ENCODE results near the gene WAC.

DNA sequence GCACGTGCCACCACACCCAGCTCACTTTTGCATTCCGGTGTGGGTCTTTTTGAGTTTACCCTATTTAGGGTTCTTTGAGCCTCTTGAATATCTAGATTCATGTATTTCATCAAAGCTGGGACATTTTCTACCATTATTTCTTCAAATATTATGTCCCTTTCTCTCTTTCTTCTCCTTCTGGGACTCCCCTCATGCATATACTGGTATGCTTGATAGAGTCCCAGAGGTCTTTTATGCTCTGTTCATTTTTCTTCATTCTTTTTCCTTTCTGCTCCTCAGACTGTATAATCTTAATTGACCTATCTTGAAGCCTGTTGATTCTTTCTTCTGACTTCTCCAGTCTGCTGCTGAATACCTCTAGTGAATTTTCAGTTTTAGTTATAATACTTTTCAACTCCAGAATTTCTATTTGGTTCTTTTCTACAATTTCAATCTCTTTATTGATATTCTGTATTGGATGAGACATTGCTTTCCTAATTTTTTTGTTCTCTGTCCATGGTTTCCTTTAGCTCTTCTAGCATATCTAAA lies 9.1 kb upstream of the WAC start:
- TF ChIP-seq POLR2A (IDR thresholded peaks at IDR 0.05; ENCODE audit: extremely low read depth, insufficient read length) (no peak), CTCF (IDR thresholded peaks at IDR 0.05; ENCODE audit: low read depth, low read length) (no peak)
- TF ChIP-seq, protein P1, sequence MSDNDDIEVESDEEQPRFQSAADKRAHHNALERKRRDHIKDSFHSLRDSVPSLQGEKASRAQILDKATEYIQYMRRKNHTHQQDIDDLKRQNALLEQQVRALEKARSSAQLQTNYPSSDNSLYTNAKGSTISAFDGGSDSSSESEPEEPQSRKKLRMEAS (IDR thresholded peaks at IDR 0.05; ENCODE audit: low read depth, low read length): no peak
